Stimulated activated memory B cell treated with anti-CD40 and anti-IgM and Interleukin-4, amounts not matched to agents 10 μg/mL and 1 μg/mL and 100 μg/mL, for 72 hours (primary cell): ENCODE results near the gene GPR37L1.
A peak's percentile ranks its signal among the peaks of the same experiment; 100 is the strongest.

ENCODE experiments used
- ATAC-seq: fragments of 150-1000 bp; cut with Tn5 transposase; 2 replicates; pipeline ENCODE4 v1.10.0; 2021
- H3K27ac Mint-ChIP-seq: one replicate; pipeline ENCODE4 v1.8.0; 2022; ENCODE audit warnings: mild to moderate bottlenecking, mixed read lengths
- H3K27me3 Mint-ChIP-seq: one replicate; pipeline ENCODE4 v1.8.0; 2022; ENCODE audit warnings: mixed read lengths
- H3K36me3 Mint-ChIP-seq: one replicate; pipeline ENCODE4 v1.8.0; 2022; ENCODE audit warnings: mixed read lengths
- H3K4me1 Mint-ChIP-seq: one replicate; pipeline ENCODE4 v1.8.0; 2022; ENCODE audit warnings: mixed read lengths
- H3K4me3 Mint-ChIP-seq: one replicate; pipeline ENCODE4 v1.8.0; 2022; ENCODE audit warnings: mild to moderate bottlenecking, moderate library complexity, mixed read lengths
- H3K9me3 Mint-ChIP-seq: one replicate; pipeline ENCODE4 v1.8.0; 2022; ENCODE audit warnings: mixed read lengths

Gene GPR37L1

DNA sequence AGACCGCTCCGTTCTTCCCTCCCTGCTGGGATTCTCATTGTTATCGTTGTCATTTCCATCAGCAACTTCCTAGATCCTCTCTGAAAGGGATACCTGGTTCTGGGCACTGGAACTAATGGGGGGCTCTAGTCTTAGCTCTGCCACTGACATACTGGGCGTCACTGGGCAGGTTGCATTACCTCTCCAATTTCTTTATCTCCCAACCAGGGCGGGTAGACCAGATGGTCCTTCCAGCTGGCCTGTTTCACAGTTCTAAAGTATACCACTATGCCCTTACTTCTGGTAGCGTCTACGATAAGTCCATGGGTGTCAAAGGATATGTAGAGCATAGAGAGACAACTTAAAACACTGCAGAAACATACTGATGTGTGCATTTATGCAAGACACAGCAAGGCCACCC lies 1.4 kb downstream of the GPR37L1 start:
- H3K27ac Mint-ChIP-seq, result no peak overlapping the region
- H3K9me3 Mint-ChIP-seq, result no peaks in the 10 kb centered on the region
- peaks cover 41% of the 10 kb centered on the region for H3K27me3 Mint-ChIP-seq
- no peaks in the 10 kb centered on the region for H3K4me1 Mint-ChIP-seq
- H3K4me3 Mint-ChIP-seq, result no peak overlapping the region
- no peak for ATAC-seq
- H3K36me3 Mint-ChIP-seq, result peaks cover 5% of the 10 kb centered on the region

DNA sequence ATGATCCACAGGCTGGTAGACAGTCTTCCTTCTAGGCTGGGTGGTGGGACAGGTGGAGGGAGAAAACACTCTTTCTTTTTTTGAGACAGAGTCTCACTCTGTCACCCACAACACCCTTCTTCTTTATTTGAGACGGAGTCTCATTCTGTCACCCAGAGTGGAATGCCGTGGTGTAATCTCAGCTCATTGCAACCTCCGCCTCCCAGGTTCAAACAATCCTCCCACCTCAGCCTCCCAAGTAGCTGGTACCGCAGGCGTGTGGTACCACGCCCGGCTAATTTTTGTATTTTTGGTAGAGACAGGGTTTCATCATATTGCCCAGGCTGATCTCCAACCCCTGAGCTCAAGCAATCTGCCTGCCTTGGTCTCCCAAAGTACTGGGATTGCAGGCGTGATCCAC lies 2.9 kb downstream of the GPR37L1 start:
- H3K27ac Mint-ChIP-seq, result no peak overlapping the region
- H3K4me3 Mint-ChIP-seq, result no peak overlapping the region
- no peak for ATAC-seq

DNA sequence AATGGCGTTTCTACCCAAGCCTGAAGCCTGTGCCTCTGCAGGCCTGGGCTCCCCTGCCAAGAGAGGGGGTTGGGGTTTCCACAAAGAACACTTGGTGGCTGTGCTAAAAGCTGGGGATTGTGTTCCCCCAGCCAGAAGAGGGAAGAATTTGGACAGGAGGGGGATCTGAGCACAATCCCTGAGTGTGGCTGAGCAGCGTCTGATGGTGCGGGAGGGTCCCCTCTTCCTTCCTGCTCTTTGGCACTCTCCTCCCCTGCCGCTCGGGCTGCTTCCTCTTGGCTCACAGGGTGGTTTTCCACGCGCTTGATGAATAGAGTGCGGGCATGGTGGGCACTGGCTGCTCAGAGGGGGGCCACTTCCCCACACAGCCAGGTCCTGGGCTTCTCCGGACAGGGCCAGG lies 3.7 kb downstream of the GPR37L1 start:
- ATAC-seq, result no peak
- no peaks in the 10 kb centered on the region for H3K4me1 Mint-ChIP-seq
- peaks cover 35% of the 10 kb centered on the region for H3K27me3 Mint-ChIP-seq
- H3K27ac Mint-ChIP-seq, result no peak overlapping the region
- H3K9me3 Mint-ChIP-seq, result no peaks in the 10 kb centered on the region
- peaks cover 5% of the 10 kb centered on the region for H3K36me3 Mint-ChIP-seq
- H3K4me3 Mint-ChIP-seq, result no peak overlapping the region

More for the DNA sequence above, 2.9 kb downstream of the GPR37L1 start:
- peaks cover 5% of the 10 kb centered on the region for H3K36me3 Mint-ChIP-seq
- no peaks in the 10 kb centered on the region for H3K4me1 Mint-ChIP-seq
- H3K27me3 Mint-ChIP-seq, result peaks cover 41% of the 10 kb centered on the region
- no peaks in the 10 kb centered on the region for H3K9me3 Mint-ChIP-seq

DNA sequence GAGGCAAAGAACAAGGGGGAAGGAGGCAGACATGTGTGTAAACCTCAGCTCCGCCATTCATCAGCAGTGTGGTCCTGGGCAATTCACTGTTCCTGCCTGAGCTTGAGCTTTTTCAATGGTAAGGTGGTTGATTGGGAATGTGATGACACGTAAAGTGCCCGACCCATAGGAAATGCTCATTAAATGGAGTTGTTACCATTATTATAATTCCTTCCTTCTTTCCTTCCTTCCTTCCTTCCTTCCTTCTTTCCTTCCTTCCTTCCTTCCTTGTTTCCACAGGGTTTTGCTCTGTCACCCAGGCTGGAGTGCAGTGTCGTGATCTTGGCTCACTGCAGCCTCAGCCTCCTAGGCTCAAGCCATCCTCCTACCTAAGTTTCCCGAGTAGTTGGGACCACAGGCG lies 4.3 kb downstream of the GPR37L1 start:
- Mint-ChIP-seq H3K27ac (no peak overlapping the region), H3K9me3 (no peaks in the 10 kb centered on the region), H3K4me1 (no peaks in the 10 kb centered on the region), H3K36me3 (peaks cover 9% of the 10 kb centered on the region), H3K27me3 (peaks cover 29% of the 10 kb centered on the region), H3K4me3 (no peak overlapping the region)
- ATAC-seq, result no peak

DNA sequence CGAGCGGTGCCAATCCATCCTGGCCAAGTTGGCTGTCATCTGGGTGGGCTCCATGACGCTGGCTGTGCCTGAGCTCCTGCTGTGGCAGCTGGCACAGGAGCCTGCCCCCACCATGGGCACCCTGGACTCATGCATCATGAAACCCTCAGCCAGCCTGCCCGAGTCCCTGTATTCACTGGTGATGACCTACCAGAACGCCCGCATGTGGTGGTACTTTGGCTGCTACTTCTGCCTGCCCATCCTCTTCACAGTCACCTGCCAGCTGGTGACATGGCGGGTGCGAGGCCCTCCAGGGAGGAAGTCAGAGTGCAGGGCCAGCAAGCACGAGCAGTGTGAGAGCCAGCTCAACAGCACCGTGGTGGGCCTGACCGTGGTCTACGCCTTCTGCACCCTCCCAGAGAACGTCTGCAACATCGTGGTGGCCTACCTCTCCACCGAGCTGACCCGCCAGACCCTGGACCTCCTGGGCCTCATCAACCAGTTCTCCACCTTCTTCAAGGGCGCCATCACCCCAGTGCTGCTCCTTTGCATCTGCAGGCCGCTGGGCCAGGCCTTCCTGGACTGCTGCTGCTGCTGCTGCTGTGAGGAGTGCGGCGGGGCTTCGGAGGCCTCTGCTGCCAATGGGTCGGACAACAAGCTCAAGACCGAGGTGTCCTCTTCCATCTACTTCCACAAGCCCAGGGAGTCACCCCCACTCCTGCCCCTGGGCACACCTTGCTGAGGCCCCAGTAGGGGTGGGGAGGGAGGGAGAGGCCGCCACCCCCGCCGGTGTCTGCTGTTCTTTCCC lies 5.3 kb downstream of the GPR37L1 start:
- H3K9me3 Mint-ChIP-seq, result no peaks in the 10 kb centered on the region
- no peak for ATAC-seq
- no peak overlapping the region for H3K27ac Mint-ChIP-seq
- H3K4me3 Mint-ChIP-seq, result no peak overlapping the region
- H3K4me1 Mint-ChIP-seq, result no peaks in the 10 kb centered on the region
- peaks cover 25% of the 10 kb centered on the region for H3K27me3 Mint-ChIP-seq
- H3K36me3 Mint-ChIP-seq, result peaks cover 19% of the 10 kb centered on the region

DNA sequence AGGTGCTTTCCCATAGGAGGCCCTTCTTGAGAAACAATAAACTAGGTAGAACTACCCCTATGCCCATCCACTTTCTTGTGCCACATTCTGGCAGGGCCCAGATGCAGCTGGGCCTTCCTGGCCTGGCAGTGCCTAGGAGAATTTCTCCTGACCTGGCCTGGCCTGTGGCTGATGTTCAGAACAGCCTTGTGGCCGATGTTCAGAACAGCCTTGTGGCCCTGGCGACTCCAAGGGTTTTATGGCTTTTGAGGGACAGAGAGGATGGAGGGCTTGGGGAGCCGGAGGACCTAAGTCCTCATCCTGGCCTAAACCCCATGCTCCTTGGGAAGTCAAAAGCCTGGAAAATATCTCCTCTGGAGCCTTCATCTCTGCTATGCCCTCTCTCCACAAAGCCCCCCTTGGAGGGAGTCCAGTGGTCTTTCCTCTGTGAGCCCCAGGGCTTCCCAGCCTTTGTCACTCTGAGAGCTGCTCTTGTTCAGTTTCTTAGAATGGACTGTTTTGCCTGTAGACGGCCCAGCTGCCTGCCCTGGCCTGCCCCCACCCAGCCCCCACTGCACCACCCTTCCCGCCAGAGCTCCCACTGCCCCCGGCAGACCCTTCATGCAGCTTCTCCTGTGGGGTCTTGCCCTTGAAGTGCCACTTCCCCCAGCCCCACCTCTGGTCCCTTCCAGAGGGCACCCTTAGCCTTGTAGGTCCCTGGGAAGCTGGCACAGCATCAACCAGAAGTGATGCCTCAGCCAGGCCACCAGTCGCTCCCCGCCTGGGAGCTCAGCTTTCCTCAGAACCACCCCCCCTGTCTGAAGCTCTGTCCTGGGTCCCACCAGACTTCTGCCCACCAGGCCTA lies 7.0 kb downstream of the GPR37L1 start:
- ATAC-seq, result peak; percentile 6
- Mint-ChIP-seq H3K36me3 (peaks cover 23% of the 10 kb centered on the region), H3K9me3 (no peaks in the 10 kb centered on the region), H3K27ac (no peak overlapping the region), H3K4me3 (no peak overlapping the region), H3K4me1 (no peaks in the 10 kb centered on the region), H3K27me3 (peaks cover 13% of the 10 kb centered on the region)

DNA sequence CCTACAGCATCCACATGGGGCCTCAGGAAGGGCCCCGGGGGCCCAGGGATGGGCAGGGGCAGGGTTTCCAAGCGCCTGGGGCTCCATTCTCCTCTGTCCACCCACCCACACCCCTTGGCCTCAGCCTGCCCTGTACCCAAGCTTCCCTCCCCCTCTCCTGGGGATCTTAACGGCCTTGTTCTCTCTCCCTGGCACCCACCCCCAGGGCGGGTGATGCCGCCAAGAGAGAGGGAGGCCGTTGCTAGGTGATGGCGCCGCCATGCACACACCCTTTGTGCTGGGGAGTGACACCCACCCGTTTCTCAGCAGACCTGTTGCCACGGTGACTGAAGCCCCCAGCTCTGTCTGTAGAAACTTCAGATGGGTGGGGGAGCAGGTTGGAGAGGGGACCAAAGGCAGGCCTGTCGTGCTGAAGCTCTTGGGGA lies 7.6 kb downstream of the GPR37L1 start:
- H3K9me3 Mint-ChIP-seq, result no peaks in the 10 kb centered on the region

DNA sequence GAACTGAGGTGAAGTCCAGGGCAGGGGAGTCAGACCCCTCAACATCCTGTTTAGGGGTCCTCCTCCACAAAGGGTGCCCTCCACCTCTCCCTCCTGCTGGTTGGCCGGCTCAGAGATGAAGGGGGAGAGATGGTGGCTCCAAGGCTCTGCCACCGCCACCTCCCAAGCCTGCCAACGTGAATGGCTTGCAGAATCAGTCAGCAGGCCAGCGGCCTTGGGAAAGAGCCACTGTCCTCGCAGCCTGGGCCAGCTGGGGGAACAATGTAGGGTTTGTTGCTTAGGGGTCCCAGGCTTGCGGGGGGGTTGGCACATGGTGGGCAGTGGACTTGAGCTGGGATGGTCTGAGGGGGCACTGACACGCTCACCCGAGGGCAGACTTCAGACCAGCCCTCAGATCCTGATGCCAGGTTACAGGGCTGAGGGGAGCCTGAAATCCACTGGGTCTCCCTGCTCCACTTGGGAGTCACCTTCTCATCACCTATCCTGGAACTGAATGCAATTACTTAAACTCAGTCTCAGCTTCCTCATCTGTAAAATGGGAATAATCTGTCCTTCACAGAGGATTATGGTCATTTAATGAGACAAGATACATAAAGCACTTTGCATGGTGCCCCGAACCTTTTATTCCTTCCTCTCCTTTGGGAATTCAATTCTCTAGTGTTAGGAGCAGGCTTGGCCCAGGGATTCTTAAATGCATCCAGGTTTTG lies 8.3 kb downstream of the GPR37L1 start:
- Mint-ChIP-seq H3K9me3 (no peaks in the 10 kb centered on the region), H3K27ac (no peak overlapping the region), H3K27me3 (peaks cover 7% of the 10 kb centered on the region), H3K4me3 (no peak overlapping the region), H3K36me3 (peaks cover 29% of the 10 kb centered on the region), H3K4me1 (peaks cover 10% of the 10 kb centered on the region)
- ATAC-seq, result no peak

More for the DNA sequence above, 7.6 kb downstream of the GPR37L1 start:
- Mint-ChIP-seq H3K27ac (no peak overlapping the region), H3K27me3 (peaks cover 13% of the 10 kb centered on the region), H3K4me3 (no peak overlapping the region), H3K4me1 (peaks cover 3% of the 10 kb centered on the region), H3K36me3 (peaks cover 29% of the 10 kb centered on the region)
- ATAC-seq, result peak; percentile 12

DNA sequence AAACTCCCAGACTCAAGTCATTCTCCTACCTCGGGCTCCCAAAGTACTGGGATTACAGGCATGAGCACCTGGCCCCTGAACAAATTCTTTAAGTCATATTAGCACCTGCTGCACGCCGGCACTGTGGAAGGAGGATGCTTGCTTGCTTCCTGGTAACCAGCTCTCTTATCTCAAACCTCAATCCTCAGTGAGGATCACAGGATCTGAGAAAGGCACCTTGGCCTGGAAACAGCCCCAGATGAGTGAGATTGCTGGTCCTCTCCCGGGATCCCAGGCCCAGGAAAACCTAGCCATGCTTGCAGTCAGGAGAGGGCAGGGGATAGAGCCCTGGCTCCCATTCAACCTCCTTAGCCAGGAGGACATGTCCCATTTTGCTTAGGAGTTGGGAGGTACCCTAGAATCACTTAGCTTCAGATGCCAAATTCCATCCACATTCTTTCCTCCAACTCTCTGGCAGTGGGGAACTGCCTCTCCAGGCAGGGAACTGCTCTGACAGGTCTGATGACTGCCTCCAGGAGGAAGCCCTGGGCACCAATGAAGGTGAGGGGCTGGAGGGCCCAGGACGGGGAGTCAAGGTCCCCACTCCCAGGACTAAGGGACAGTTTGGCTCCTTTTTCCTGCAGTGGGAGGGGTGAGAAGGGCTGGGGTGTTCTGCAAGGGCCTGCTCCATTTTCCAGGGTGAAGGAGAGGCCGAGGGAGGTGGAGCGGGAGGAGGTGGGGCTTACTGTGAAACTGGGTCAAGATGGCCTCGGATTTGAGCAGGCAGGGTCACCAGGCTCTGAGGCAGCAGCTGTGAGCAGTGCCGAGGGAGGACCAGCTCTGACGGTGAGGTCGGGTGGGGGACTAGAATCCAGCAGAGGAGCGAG lies 9.5 kb downstream of the GPR37L1 start:
- no peaks in the 10 kb centered on the region for H3K27me3 Mint-ChIP-seq
- H3K4me3 Mint-ChIP-seq, result no peak overlapping the region
- no peaks in the 10 kb centered on the region for H3K9me3 Mint-ChIP-seq
- no peak overlapping the region for H3K27ac Mint-ChIP-seq
- peaks cover 29% of the 10 kb centered on the region for H3K36me3 Mint-ChIP-seq
- no peak for ATAC-seq
- H3K4me1 Mint-ChIP-seq, result peaks cover 10% of the 10 kb centered on the region

DNA sequence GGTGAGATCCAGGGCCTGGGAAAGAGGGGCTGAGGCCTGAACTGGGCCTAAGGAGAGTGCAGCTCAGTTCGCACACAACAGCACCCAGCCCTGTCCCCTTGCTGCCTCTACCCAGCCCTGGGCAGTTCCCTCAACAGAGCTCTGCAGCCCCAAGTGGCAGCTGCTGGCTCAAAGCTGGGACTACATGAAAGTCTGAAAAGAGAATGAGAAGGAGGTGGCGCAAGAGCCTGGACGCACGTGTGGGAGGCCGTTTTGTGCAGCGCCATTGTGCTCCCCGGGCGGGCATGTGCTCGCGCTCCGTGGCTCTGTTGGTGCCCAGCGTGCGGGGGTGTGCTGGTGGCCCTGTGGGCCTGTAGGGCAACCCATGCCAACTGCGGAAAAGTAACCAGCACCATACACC lies 10.3 kb downstream of the GPR37L1 start:
- Mint-ChIP-seq H3K27me3 (no peaks in the 10 kb centered on the region), H3K4me3 (no peak overlapping the region), H3K27ac (no peak overlapping the region), H3K4me1 (peaks cover 11% of the 10 kb centered on the region), H3K9me3 (no peaks in the 10 kb centered on the region), H3K36me3 (peaks cover 37% of the 10 kb centered on the region)
- ATAC-seq, result no peak

DNA sequence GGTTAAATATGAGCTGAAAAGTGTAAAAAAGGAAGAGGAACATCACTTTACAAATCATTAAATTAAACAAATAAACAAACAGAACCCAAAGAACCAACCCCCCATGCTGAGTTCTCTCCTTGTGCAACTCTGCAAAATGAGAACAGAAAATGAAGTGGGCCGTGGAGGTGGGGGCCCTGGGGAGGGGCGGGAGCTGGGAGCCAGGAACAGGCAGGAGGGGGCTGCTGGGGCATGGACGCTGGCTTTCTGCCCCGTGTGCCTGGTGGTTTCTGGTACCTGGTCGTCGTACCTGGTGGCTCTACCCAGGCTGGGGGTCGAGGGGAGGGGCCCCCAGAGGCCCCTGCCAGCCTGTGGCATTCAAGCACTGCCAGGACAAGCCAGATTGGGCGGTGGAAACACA lies 10.8 kb downstream of the GPR37L1 start:
- Mint-ChIP-seq H3K36me3 (peaks cover 40% of the 10 kb centered on the region), H3K27ac (no peak overlapping the region), H3K4me1 (peaks cover 16% of the 10 kb centered on the region), H3K4me3 (no peak overlapping the region), H3K27me3 (no peaks in the 10 kb centered on the region), H3K9me3 (no peaks in the 10 kb centered on the region)
- no peak for ATAC-seq

DNA sequence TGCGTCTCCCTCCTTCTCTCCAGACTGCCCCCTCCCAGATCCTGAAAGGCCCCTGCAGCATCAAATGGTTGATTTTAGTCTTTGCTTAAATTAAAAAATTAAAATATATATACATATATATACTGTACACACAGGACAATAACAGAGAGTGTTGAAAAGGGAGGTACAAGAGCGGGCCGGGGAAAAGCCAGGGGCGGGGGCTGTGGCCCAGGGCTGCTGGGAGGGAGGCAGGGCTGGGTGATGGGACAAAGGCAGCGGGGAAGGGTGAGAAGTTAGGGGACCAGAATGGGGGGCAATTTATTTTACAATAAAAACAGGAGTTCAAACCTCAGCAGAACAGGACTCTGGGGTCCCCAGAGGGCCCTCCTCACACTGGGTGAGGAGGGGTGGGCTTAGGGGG lies 11.3 kb downstream of the GPR37L1 start:
- peaks cover 39% of the 10 kb centered on the region for H3K36me3 Mint-ChIP-seq
- no peak overlapping the region for H3K4me3 Mint-ChIP-seq
- H3K27me3 Mint-ChIP-seq, result no peaks in the 10 kb centered on the region
- H3K9me3 Mint-ChIP-seq, result no peaks in the 10 kb centered on the region
- H3K4me1 Mint-ChIP-seq, result peaks cover 17% of the 10 kb centered on the region
- ATAC-seq, result no peak
- H3K27ac Mint-ChIP-seq, result no peak overlapping the region

DNA sequence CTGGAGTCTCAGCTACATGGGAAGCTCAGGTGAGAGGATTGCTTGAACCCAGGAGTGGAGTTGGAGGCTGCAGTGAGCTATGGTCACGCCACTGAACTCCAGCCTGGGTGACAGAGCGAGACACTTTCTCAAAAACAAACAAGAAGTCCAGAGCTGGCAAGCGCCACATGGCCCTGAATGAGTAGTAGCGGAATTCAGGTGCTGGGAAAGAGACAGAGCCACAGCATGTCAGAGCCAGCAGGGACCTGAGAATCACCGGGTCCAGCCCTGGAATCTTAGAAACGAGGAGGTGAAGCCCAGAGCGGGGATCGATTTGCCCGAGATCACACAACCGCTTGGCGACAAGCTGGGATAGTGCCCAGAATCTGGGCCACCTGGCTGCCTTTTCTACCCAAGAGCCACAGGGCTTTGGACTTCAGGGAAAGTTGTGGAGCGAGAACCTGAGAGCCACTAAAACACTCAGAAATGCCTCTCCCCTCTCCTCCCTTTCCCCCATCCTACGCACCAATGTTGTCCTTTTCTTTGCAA lies 12.0 kb downstream of the GPR37L1 start:
- H3K4me3 Mint-ChIP-seq, result no peak overlapping the region
- no peak for ATAC-seq
- no peaks in the 10 kb centered on the region for H3K27me3 Mint-ChIP-seq
- H3K4me1 Mint-ChIP-seq, result peaks cover 17% of the 10 kb centered on the region
- H3K27ac Mint-ChIP-seq, result no peak overlapping the region
- peaks cover 39% of the 10 kb centered on the region for H3K36me3 Mint-ChIP-seq
- H3K9me3 Mint-ChIP-seq, result no peaks in the 10 kb centered on the region

DNA sequence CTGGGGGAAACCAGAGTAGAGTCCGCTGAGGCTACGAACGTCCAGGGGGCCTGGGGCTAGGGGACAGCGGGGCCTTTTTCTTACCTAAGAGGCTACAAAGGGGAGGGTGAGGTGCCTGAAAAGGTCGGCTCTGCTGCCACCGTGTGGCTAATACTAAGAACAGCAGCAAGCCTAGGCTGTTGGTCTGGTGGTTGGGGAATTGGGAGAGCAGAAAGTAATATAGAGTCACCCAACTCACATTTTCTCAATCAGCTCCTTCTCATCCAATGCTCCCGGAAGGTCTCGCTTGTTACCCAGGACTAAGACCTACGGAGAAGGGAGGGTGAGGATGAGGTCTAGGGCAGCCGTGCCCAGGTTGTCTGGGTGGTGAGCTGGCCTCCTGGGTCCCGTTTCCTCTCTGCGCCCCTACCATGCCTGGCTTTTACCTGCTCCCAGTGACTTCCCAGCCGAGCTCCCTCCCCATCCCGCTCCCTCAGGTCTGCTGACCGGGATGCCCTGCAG lies 12.6 kb downstream of the GPR37L1 start:
- no peak overlapping the region for H3K27ac Mint-ChIP-seq
- H3K4me1 Mint-ChIP-seq, result peaks cover 17% of the 10 kb centered on the region
- H3K36me3 Mint-ChIP-seq, result peaks cover 39% of the 10 kb centered on the region
- ATAC-seq, result peak; percentile 79
- no peaks in the 10 kb centered on the region for H3K27me3 Mint-ChIP-seq
- H3K9me3 Mint-ChIP-seq, result no peaks in the 10 kb centered on the region
- H3K4me3 Mint-ChIP-seq, result no peak overlapping the region
